ENCODE data around the gene CD320.

Gene CD320

DNA sequence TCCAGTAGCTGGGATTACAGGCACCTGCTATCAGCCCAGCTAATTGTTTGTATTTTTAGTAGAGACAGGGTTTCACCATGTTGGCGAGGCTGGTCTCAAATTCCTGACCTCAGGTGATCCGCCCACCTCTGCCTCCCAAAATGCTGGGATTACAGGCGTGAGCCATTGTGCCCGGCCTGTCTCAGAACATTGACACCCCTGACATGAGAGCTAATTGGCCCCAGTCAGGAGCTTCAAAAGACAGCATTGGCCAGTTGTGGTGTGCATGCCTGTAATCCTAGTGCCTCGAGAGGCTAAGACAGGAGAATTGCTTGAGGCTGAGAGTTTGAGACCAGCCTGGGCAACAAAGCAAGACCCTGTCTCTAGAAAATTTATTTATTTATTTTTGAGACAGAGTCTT, 44.7 kb upstream of the CD320 start:
- TF ChIP-seq, protein P1, sequence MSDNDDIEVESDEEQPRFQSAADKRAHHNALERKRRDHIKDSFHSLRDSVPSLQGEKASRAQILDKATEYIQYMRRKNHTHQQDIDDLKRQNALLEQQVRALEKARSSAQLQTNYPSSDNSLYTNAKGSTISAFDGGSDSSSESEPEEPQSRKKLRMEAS (IDR thresholded peaks at IDR 0.05), result peak; percentile 28; the same call in 1 of the 2 replicates

DNA sequence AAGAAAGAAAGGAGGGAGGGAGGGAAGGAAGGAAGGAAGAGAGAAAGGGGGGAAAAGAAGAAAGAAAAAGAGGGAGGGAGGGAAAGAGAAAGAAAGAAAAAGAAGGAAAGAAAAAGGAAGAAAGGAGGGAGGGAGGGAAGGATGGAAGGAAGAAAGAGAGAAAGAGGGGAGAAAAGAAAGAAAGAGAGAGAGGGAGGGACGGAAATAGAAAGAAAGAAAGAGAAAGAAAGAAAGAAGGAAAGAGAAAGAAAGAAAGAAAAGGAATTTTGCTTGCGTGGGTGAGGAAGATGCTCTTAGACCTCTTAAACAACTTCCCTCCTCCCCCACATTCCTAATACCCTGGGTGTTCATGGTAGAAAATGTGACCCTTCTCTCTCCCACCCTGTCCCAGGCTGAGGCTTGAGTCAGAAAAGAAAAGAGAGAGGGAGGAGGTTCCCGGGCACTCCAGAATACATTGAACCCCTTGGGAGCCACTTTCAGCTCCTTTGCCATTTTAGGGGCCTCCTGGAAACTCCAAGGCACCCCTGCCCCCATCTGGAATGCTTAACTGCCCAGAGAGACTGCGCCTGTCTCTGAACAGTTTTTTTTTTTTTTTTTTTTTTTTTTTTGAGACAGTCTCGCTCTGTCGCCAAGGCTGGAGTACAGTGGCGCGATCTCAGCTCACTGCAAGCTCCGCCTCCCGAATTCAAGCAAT, 44.1 kb upstream of the CD320 start:
- TF ChIP-seq NFIC (IDR thresholded peaks at IDR 0.05), result no peak
- TF ChIP-seq YY1 (IDR thresholded peaks at IDR 0.05; ENCODE audit: low read depth), result no peak
- TF ChIP-seq, protein P2, sequence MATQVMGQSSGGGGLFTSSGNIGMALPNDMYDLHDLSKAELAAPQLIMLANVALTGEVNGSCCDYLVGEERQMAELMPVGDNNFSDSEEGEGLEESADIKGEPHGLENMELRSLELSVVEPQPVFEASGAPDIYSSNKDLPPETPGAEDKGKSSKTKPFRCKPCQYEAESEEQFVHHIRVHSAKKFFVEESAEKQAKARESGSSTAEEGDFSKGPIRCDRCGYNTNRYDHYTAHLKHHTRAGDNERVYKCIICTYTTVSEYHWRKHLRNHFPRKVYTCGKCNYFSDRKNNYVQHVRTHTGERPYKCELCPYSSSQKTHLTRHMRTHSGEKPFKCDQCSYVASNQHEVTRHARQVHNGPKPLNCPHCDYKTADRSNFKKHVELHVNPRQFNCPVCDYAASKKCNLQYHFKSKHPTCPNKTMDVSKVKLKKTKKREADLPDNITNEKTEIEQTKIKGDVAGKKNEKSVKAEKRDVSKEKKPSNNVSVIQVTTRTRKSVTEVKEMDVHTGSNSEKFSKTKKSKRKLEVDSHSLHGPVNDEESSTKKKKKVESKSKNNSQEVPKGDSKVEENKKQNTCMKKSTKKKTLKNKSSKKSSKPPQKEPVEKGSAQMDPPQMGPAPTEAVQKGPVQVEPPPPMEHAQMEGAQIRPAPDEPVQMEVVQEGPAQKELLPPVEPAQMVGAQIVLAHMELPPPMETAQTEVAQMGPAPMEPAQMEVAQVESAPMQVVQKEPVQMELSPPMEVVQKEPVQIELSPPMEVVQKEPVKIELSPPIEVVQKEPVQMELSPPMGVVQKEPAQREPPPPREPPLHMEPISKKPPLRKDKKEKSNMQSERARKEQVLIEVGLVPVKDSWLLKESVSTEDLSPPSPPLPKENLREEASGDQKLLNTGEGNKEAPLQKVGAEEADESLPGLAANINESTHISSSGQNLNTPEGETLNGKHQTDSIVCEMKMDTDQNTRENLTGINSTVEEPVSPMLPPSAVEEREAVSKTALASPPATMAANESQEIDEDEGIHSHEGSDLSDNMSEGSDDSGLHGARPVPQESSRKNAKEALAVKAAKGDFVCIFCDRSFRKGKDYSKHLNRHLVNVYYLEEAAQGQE (IDR thresholded peaks at IDR 0.05; ENCODE audit: low read depth), result no peak

DNA sequence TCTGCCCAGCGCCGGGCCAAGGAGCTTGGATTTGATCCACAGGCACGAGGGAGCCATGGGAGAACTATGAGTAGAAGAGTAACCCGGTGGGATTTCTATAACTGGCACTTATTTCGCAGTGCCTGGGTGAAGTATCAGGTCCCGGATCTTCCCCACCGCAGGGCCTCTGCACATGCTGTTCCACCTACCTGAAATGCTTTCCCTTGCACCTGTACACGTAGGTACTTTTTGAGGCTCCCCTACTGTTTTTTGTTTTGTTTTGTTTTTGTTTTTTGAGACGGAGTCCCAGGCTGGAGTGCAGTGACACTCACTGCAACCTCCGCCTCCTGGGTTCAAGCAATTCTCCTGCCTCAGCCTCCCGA, 35.3 kb upstream of the CD320 start:
- TF ChIP-seq TCF12 (IDR thresholded peaks at IDR 0.05; ENCODE audit: low read depth) (no peak), CREB1 (IDR thresholded peaks at IDR 0.05; ENCODE audit: low read depth) (no peak), EGR1 (IDR thresholded peaks at IDR 0.05) (0 out of 2 replicates have a peak, but pooled peaks have one; percentile 1)
- TF ChIP-seq, protein P1 (IDR thresholded peaks at IDR 0.05), result no peak
- TF ChIP-seq, protein P2 (IDR thresholded peaks at IDR 0.05; ENCODE audit: low read depth), result no peak

DNA sequence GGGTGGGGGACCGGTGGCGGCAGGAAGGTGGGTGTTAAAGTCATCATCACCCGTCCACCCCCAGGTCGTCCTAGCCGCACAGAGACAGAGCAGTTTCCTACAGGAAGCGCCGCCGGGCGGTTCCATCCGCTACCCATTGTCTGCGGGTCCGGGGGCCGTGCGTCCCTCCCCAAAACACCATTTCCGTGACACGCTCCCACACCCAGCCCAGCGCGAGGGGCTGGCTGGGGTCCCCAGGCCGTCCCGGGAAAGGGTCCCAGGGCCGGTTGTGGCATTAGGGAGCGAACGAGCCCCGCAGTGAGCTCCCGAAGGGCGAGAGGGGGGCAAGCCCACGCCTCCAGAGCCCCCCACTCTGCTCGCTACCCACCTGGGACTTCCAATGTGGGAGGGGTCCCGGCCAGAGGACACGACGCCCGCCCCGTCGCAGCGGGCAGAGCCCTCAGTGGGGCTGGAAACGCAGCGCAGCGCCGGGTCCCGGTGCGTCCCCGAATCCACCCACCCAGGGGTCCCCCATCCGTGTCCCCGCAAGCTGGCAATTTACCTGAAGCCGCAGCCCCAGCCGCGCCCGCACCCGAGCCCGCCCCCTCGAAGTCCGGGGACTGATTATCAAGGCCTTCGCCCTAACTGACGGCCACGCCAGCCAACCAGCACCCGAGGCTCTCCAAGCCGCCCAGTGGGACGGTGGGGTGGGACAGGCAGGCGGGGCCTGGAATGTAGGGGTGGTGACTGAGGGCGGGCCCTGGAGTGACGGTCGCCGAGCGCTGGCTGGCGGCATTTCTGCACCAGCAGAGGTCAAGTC, 34.7 kb upstream of the CD320 start, which contains the start of gene KANK3:
Gene KANK3 (minus strand): TSS at position 579 of the 799 bp plus-strand sequence. CDS start 5,434 bp downstream, outside the sequence.
- TF ChIP-seq CREB1 (IDR thresholded peaks at IDR 0.05; ENCODE audit: low read depth) (no peak), ZBTB7A (IDR thresholded peaks at IDR 0.05; ENCODE audit: low read depth) (peak; percentile 93), TAF1 (IDR thresholded peaks at IDR 0.05; ENCODE audit: low read depth) (0 out of 2 replicates have a peak, but pooled peaks have one; percentile 20), FOXM1 (IDR thresholded peaks at IDR 0.05; ENCODE audit: borderline replicate concordance, low read depth) (no peak), TCF12 (IDR thresholded peaks at IDR 0.05; ENCODE audit: low read depth) (0 out of 2 replicates have a peak, but pooled peaks have one; percentile 25), RAD21 (IDR thresholded peaks at IDR 0.05; ENCODE audit: low read depth) (no peak), EP300 (IDR thresholded peaks at IDR 0.05; ENCODE audit: borderline replicate concordance) (no peak), TEAD4 (IDR thresholded peaks at IDR 0.05) (peak; percentile 91)
- TF ChIP-seq, protein P3, sequence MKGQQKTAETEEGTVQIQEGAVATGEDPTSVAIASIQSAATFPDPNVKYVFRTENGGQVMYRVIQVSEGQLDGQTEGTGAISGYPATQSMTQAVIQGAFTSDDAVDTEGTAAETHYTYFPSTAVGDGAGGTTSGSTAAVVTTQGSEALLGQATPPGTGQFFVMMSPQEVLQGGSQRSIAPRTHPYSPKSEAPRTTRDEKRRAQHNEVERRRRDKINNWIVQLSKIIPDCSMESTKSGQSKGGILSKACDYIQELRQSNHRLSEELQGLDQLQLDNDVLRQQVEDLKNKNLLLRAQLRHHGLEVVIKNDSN (IDR thresholded peaks at IDR 0.05), result no peak
- TF ChIP-seq, protein P1 (IDR thresholded peaks at IDR 0.05), result peak; percentile 17; the same call in 1 of the 2 replicates

DNA sequence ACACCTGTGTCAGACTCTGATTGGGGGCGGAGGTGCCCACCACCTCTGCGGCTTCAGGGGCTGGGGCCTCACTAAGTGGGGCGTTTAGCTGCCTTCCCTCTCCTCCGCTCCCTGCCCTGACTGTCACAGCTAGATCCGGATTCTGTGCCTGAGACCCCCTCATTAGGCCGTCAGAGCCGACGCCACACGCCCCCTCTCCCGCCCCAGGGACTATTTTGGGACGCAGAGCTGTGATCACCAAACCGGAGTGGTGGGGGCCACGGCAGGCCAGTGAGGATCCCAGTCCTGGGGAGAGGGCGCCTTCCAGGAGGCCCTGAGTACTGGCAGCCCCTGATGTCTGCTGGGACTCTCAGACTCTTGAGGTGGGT, 34.1 kb upstream of the CD320 start:
- TF ChIP-seq TEAD4 (IDR thresholded peaks at IDR 0.05), result no peak
- TF ChIP-seq, protein P3 (IDR thresholded peaks at IDR 0.05), result no peak

DNA sequence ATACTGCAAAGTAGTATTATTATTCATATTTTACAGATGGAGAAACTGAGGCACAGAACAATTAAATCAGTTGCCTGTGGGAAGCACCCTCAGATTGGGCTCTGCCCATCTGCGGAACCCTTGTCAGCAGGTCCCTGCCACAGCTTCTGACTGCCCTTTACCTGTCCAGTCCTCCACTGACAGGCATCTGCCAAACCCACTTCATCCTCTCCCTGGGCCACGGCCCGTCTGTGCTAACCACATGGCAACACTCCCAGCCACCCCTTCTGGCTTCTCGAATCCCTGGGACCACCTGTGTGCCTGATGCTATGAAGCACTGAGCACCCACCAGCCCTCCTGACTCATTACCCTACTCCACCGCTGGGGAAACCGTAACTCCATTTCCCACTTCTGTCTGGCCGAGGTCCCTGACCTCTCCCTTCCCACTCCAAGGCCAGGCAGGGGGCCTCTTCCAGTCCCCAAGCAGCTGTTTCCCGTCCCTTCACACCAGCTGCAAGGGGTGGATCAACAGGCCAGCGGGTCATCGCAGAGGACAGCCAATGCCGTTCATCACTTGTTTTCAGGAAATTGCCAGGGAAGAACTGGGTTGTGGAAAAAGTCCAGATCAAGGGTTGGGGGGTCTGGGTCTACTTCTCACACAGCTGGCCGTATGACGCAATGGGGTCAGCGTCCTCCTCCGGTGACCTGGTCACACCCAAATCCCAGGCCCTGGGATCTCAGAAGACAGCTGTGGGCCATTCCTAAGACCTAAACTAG, 32.4 kb upstream of the CD320 start:
- TF ChIP-seq RAD21 (IDR thresholded peaks at IDR 0.05; ENCODE audit: low read depth) (no peak), TCF12 (IDR thresholded peaks at IDR 0.05; ENCODE audit: low read depth) (no peak)
- TF ChIP-seq, protein P1 (IDR thresholded peaks at IDR 0.05), result no peak
